HG02623 (cell line): ENCODE results near the gene CLCNKA.
"Not testable (repeated sequence)": the region's sequence is repeated elsewhere in the genome, so short reads cannot be mapped to it uniquely, and the experiment has no call there.

Experiments used
- ATAC-seq: cut with Tn5 transposase; IDR thresholded peaks from one replicate; pipeline ENCODE4 v1.9.1; 2021; ENCODE audit warnings: moderate library complexity; ENCODE audit not compliant: unreplicated experiment

Gene CLCNKA

DNA sequence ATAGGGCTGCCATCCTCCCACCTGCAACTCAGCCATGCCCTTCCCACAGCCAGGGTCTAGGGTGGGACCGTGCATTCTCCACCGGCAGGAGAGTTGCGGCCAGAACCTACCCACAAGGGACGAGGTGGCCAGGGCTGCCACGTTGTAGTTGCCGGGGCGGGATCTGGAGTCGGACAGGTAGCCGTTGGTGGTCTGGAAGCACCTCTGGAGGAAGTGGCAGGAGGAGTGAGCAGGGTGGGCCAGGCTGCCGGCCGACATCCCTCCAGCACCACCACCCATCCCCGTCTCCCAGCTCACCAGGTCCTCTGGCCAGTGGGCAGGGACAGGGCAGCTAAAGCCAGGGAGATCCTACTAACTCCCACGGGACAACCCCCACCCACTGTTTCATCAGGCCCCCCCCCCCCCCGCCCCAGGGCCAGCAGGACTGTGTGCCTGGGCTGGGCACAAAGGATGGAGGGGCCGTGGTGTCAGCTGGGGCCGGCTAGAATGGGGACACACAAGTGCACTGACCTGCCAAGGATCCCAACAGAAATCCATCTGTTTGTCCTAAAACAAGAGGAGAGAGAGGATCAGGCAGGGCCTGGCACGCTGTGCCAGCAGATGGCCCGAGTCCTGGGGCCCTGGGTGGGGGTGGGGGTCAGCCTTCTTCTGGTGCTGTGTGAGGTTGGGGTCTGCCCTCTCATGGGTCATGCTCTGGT, 40.3 kb downstream of the CLCNKA start:
- not testable (repeated sequence) for ATAC-seq

DNA sequence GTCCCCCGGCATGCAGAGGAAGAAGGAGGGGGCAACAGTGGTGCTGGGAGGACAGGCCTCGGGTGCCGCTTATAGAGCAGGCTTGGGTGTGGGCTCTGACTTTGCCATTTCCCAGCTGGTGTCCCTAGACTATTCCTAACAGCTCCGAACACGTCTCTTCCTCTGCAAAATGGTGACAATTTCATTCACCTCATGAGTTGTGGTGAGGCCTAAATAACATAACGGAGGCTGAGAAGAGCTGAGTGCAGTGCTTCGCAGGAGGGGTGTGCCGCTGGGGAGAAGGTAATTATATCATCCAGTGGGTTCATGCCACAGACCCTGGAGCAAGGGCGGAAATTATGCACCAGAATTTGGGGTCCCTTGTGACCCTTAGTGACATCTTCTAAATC, 40.8 kb downstream of the CLCNKA start:
- not testable (repeated sequence) for ATAC-seq

DNA sequence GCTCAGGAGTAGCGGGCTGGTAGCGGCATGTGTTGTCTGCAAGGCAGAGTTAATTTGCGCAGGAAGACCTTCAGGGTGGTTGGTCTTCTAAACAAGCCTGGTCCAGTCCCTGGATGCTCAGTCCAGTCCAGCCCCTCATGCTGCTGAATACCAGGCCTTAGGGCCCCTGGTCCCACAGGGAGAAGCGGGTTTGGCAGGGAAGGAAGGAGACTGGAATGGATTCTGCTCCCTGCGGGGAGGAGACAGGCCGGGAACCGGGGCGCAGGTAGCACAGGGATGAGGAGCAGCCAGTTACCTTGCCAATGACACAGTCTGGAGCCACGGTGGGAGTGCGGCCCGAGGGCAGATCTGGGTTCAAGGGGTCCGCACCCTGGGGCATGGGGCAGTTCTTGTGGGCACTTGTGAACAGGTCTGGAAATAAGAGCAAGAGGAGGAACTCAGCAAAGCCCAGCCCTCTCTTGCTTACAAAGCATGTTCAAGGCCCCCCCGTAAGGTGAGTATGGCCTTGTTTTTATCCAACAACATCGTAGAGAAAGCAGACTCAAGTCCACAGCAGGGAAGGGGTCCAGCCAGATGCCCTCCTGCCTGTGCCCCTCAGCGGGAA, 41.5 kb downstream of the CLCNKA start:
- no peak for ATAC-seq

DNA sequence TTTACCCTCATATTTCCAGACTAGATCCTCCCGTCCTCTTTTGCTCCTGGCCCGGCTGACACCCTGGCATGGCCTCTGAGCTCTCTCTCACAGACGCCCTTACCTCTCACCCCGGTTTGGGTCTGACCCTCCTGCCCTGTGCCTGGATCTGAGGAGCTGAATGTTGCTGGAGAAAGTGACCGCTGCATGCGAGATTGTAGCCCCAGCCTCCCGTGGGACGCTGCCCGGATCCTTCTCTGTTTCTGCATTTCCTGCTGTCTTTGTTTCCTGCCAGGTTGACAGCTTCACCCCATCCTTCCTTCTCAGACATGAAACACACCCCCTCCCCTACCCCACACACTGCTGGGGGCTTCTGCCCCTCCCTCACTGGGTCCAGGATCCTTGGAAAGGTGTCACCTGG, 42.1 kb downstream of the CLCNKA start:
- ATAC-seq, result no peak

DNA sequence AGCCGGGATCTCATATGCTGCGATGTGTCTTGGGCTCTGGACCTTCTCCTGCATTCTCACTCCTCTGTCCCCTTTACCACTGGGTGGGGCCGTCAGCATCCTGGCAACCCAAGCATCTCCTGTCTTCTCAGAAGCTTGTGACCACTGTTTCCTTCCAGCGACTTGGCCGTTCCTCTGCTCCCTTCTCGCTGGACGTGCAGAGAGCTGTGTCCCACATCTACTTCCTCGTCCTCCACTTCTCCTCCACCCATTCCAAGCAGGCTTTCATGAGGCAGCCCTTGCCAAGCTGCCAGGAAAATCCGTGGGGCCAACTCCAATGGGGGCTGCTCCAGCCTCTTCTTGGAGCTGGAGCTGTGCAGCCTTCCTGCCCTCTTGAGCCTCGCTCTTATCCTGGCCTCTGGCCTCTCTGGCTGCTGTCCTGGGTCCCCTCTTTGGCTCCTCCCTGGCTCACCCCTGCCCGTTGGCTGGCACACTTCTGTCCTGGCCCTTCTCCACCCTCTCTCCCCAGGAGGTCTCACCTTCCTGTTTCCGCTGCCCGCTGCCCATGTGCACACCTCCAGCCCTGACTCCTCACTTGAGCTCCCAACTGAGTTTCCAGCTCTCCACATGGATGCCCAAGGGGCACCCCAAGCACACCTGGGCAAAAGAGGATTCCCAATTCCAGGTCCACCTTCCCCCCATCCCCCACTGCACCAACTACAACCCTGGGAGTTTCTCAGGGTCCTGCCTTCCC, 42.9 kb downstream of the CLCNKA start:
- no peak for ATAC-seq

DNA sequence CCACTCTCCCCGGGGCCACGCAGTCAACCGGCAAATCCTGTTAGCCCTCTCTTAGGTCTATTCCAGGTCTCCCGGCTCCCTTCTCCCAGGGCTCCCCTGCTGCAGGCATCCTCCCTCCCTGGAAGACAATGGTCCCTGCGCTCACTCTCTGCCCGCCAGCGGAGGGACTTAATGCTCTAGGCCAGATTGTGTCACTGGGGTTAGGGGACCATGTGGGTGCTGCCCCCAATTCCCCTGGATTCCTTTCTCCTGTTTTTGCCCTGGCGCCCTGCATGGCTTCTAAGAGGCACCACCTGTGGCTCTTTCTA, 43.4 kb downstream of the CLCNKA start:
- no peak for ATAC-seq

DNA sequence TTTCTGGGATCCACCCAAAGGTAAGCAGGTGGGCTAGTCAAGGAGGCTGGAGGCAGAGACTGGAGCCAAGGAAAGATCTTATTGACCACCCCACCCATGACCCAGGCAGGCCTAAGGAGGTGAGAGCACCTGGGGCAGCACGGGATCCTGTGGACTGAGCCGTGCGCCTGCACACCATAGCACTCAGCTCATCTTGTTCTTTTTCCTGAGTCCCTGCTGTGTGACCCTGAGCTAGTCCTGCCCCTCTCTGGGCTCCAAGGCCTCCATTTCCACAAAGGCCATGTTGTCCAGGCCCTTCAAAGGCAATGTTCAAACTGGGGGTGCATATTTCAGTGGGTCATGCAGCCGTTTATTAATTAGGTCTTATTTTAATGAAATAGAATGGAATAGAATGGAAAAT, 44.4 kb downstream of the CLCNKA start:
- ATAC-seq, result no peak

DNA sequence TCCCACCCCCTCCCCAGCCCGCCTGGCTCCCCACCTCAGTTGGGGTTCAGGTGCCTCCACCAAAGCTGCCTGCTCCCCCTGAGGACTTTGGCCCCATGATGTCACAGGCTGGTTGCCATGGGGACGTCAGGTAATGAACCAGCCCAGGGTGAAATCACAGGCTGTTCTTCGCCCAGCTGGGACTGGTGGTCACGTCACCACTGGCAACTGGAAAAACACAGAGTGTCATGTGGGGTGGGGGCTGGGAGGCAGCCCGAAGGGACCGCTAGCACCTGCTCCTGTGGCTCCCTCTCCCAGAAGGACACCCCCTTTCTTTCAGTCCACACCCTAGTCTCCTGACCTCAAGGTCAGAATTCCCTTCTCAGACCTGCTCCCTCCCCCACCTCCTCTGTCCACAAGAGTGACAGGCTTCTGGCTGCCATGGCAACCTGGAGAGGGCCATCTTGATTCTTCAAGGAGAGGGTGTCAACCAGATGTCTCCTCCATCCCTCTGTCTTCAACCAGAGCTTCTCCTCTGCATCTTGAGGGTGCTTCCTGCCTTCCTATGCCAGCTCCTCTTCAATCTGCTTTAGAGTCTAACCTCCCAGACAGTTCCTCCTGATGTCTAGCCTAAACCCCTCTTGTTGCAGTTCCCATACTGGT, 45.4 kb downstream of the CLCNKA start:
- ATAC-seq, result no peak

DNA sequence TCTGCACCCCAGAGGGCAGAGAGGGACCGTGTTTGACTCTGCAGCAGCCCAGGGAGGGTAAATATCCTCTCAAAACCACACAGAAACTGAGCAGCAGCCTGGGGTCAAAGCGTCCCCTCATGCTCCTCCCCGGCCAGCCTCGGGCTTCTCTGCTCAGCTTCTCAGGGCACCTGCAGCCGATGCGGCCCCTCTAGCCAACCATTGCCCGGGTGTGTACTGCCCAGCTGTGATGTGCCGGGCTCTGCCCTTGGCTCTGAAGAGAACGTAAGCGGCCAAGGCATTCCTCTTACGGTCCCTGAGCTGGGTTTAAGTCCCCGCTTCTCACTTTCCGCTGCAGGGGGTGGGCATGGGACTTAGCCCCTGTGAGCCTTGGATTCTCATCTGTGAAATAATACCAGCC, 46.1 kb downstream of the CLCNKA start:
- ATAC-seq, result no peak

DNA sequence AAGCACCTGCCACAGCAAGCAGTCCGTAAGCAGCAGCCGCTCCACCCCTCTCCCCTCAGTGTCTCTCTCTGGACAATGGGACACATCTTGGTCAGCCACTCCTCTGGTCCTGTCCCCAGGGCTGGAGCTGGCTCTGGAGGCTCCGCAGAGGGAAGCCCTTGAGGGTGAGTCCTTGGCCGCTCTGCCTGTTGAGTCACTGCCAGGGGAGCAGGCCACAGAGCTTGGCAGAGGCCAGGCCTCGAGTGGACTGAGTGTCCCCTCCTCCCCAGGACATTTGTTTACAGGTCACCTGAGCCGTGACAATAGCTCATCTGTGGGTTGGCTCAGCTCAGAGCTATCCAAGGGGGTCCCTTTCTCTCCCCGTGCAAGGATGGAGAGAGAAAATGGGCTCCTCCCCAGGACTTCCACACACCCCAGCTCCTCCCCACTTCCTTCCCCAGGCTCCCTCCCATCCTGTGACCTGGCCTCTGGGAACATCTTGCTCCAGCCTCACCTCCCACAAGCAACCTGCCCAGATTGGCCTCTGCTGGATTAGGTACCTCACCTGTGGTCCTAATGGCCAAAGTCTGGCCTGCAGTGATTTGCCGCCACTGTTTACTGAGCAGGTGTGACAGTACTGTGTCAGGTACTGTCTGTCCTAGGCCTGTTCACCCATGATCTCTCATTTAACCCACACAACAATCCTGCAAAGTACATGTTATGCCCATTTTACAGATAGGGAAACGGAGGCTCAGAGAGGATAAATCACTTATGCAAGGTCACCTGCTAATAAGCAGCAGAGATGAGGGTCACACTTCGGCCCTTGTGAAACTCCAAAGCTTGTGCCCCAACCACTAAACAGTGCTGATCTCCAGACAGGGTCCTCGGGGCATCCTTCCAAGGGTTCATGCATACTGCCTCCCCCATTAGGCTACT, 46.8 kb downstream of the CLCNKA start:
- no peak for ATAC-seq

DNA sequence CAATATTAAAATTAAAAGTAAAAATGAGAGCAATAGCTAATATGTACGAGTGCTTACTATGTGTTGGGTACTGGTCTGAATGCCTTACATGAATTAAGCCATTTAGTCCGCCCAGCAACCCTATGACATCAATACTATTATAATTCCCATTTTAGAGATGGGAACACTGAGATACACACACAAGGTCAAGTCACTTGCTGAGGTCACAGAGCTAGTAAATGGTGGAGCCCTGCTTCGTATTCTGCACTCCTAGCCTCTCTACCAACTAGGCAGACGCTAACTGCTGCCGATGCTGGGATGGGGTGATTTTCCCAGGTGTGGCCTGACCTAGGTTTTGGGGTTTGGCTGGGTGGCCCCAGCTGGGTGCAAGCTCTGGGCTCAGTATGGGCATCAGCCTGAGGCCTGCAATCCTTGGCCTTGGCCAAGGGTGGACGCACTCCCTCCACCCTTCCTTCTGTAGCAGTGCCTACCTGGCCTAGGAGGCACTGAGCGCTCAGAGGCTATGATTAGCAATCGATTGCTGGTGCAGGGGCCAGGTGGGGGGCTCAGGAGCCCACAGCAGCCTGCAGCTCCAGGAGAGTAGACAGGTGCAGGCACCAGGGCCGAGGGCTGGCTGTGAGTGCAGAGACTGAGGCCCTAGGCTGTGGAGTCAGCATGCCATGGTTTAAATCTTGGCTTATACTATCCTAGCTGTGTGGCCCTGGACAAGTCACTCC, 49.0 kb downstream of the CLCNKA start:
- no peak for ATAC-seq

DNA sequence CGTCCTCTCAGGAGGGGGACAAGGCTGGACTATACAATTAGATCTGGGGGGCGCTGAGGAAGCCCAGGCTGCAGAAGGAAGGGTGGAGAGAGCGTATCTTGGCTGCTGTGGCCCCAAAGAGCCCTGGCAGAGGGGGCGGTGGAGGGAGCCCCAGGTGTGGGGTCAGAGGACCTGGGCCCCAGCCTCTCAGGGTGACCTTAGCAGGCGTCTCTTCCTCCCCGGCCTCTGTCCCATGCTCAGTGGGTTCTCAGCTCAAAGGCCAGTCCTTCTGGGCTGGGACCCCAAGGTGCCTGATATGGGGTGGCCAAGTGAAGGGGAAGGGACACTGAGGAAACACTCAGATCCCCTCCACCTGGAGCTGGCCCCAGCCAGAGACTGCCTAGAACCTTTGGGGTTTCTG, 49.8 kb downstream of the CLCNKA start:
- ATAC-seq, result no peak

DNA sequence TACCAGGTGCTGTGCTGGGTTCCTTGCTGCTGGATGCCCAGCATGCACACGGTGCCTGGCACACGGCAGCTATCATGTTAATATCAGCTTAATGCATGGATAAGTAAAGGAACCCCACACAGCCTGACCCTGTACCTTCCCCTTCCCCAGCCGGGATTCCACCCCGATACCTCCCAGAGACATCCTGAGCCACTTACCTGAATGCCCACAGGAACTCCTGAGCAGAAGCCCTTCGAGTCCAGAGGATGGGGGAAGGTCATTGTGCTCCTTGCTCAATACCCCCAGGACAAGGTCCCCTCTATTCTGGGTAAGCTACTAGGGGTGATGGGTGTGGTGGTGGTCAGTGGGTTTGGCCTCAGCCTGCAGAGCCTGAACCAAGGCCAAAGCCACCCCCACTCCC, 50.3 kb downstream of the CLCNKA start:
- no peak for ATAC-seq

DNA sequence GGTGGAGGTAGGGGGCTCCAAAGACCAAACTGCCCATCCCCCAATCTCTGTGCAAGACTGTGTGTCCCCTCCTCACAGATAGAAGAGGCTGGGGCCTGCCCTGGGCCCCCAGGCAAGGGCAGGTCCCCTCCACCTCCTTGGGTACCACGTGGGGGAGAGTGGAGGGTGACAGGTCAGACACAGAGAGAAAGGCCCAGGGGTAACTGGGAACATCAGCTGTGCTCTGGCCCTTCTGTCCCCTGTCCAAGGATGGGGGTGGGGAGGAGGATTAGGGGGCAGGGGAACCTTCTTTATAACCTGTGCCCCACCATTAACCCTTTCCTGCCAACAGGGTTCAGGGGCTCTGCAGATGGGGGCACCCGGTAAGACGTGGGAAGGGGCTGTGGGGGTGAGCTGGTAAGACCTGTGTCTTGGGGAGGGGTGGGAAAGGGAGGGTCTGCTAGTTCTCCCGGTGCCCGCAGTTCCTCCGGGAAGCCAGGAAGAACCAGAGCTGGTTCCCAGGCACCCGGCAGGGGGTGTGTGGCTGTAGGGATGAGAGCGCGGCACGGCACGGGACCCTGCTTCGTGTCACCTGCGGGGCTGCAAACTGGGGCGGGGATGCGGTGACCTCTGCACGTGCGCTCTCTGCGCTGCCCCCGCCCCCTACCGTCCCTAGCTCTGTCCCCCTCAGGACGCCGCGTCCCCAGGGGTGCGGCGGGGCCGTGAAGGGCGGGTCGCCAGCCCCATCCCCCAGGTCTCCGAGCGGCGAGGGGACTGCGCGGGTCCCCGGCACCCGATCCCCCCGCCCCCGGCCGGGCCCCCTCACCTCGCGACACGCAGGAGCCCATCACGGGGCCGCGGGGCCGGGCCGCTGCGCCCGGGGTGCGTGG, 51.0 kb downstream of the CLCNKA start:
- ATAC-seq, result no peak

DNA sequence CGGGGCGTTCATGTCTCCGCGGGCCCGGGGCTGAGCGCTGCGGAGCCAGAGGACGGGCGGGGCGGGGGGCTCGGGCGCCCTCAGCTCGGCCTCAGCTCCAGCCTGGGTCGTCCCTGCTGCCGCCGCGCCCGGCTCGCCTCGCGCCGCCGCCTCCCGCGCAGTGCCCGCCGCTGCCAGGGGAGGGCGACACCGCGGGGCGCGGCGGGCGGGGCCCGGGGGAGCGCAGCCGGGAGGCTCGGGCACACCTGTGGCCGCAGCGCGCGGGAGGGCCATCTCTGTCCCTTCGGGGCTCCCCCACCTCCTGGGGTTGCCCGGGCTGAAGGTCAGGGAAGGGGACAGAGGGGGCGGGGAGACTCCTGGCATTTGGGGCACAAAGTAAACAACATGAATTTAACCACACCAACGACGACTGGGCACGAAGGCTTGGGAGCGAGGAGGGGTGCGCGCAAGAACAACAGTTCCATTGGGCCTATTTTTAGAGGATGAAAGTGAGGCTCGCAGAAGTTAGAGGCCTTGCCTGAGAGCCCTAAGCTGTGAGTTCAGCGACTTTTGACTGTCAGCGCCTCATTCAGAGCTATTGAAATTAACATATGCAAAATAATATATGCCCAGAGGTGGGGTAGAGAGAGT, 51.8 kb downstream of the CLCNKA start, which contains the start of gene FAM131C:
Gene FAM131C (minus strand): TSS at position 162 of the 630 bp plus-strand sequence. CDS start 209 bp downstream, outside the sequence.
- no peak for ATAC-seq

DNA sequence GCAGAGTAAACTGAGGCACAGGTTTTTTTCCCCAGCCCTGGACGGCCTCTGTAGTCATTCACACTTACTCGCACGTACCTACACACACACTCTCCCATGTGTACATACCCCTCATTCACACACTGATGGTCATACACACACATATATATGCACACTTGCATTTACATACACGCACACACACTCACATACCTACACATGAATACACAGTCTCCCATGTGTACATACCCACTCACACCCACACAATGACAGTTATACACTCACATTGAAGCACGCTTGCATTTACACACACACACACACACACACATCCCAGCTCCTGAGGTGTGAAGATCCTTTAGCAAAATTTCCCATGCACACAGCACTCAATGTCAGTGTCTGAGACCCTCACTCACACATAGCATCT, 52.4 kb downstream of the CLCNKA start:
- no peak for ATAC-seq

DNA sequence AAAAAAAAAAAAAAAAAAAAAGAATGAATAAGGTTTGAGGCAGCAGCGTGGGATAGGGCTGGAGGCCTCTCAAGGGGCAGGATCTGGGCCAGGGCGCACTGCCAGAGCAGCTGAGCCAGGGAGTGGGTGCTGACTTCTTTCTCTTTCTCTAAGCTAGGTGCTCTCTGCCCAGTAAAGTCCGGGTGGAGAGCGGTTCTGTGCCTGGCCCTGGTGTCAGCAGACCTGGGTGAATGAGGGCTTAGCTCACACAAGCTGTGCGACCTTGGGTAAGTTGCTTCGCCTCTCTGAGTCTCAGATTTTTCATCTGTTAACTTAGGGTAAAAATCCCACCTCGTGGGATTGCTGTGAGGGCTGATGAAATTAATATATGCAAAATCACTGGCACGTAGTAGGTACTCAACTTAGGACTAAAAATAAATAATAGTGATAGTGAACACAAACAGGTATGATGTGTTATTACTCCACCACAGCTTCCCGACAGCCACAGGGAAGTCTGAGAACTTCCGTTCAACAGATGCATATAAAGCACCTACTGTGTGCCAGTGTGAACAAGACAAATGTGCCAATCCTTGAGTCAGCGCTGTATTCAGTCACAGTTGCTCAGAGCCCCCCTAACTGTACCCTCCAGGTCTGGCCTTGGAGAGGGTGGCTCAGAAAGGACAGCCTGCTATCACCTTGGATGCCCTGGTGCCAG, 53.6 kb downstream of the CLCNKA start:
- ATAC-seq, result no peak
